Hepatocyte (in vitro differentiated cells): ENCODE measurements around the gene MIF. TPM values are rescaled to one million over a fixed set of nuclear protein-coding genes. Genes with fewer than 3 reads are reported as not detected.
A peak's percentile ranks its signal among the peaks of the same experiment; 100 is the strongest.

ENCODE experiments used
- DNase-seq: peaks from one replicate; pipeline ENCODE4 v3.0.0-alpha.2; 2016; ENCODE audit warnings: low spot score
- H2AFZ ChIP-seq: fragments of 200-600 bp; sonication (generic); 2 replicates; pipeline ENCODE4 v1.6.0; 2016; ENCODE audit warnings: antibody characterized with exemption, mild to moderate bottlenecking
- H3K27ac ChIP-seq: fragments of 200-600 bp; sonication (generic); 2 replicates; pipeline ENCODE4 v1.5.1; 2016; ENCODE audit warnings: mild to moderate bottlenecking
- H3K27me3 ChIP-seq: fragments of 200-600 bp; sonication (generic); 2 replicates; pipeline ENCODE4 v1.6.1; 2016
- H3K36me3 ChIP-seq: fragments of 200-600 bp; sonication (generic); replicated peaks from 2 replicates; pipeline ENCODE4 v1.5.1; 2016; ENCODE audit warnings: low read depth; ENCODE audit not compliant: insufficient read depth
- H3K4me1 ChIP-seq: fragments of 200-600 bp; sonication (generic); 2 replicates; pipeline ENCODE4 v1.5.1; 2016; ENCODE audit warnings: mild to moderate bottlenecking, moderate library complexity; ENCODE audit not compliant: insufficient read depth
- H3K4me2 ChIP-seq: fragments of 200-600 bp; sonication (generic); 2 replicates; pipeline ENCODE4 v1.6.0; 2016
- H3K4me3 ChIP-seq: fragments of 200-600 bp; sonication (generic); 2 replicates; pipeline ENCODE4 v1.5.1; 2016; ENCODE audit warnings: mild to moderate bottlenecking
- H3K79me2 ChIP-seq: fragments of 200-600 bp; sonication (generic); 2 replicates; pipeline ENCODE4 v1.6.0; 2017; ENCODE audit warnings: mild to moderate bottlenecking
- H3K9me2 ChIP-seq: fragments of 200-600 bp; sonication (generic); replicated peaks from 2 replicates; pipeline ENCODE4 v1.6.0; 2017; ENCODE audit warnings: mild to moderate bottlenecking; ENCODE audit not compliant: insufficient read depth
- H3K9me3 ChIP-seq: fragments of 200-600 bp; sonication (generic); 2 replicates; pipeline ENCODE4 v1.5.1; 2016; ENCODE audit warnings: low read depth, mild to moderate bottlenecking
- H4K20me1 ChIP-seq: fragments of 200-600 bp; sonication (generic); 2 replicates; pipeline ENCODE4 v1.6.0; 2016; ENCODE audit warnings: mild to moderate bottlenecking; ENCODE audit not compliant: insufficient read depth, poor library complexity, severe bottlenecking
- EZH2 ChIP-seq: fragments of 200-600 bp; sonication (generic); IDR thresholded peaks from 2 replicates; pipeline ENCODE4 v1.6.1; 2016; ENCODE audit warnings: antibody characterized with exemption, mild to moderate bottlenecking, borderline replicate concordance
- EZH2phosphoT487 ChIP-seq: fragments of 200-600 bp; sonication (generic); IDR thresholded peaks from one replicate; pipeline ENCODE4 v1.6.1; 2018; ENCODE audit warnings: antibody characterized with exemption, mild to moderate bottlenecking, low read depth, moderate library complexity; ENCODE audit not compliant: unreplicated experiment, severe bottlenecking
- WGBS: methylation state at CpG from one replicate; pipeline ENCODE4 v1.1.6; 2016; ENCODE audit warnings: low lambda C conversion rate; ENCODE audit errors: missing lambda C conversion rate; 5-methylcytosine and 5-hydroxymethylcytosine counted together
- polyA plus RNA-seq: library from polyadenylated mRNA; unstranded; fragments of >200 nt; fragmentation: Nextera tagmentation; extraction: Ambion mirVana; gene quantifications from 2 replicates; pipeline ENCODE4 v1.2.1, GENCODE V29; 2016
- total RNA-seq: library from RNA; depleted of rRNA; stranded (reverse); fragments of >200 nt; gene quantifications from 2 replicates; pipeline ENCODE4 v1.2.3, GENCODE V29; 2014
- TF ChIP-seq, protein P1 (sequence below): fragments of 200-600 bp; sonication (generic); IDR thresholded peaks from 2 replicates; pipeline ENCODE4 v1.5.1; 2016; ENCODE audit warnings: antibody characterized with exemption, mild to moderate bottlenecking; ENCODE audit not compliant: poor library complexity

The MIF gene
- total and polyA plus RNA-seq, 2 experiments from 2014 or later = 240 to 2,070 TPM

GRCh38 chr22:23889620-23890019 is 4.6 kb upstream of the MIF start:
- WGBS = 82% methylated on average over 5 of the region's 5 CpGs
- peaks cover 8% of the 10 kb centered on the region for H3K4me1 ChIP-seq
- H3K27me3 ChIP-seq = no peaks in the 10 kb centered on the region
- no peak for DNase-seq
- H3K79me2 ChIP-seq = no peaks in the 10 kb centered on the region
- H3K27ac ChIP-seq = no peak overlapping the region
- no peak overlapping the region for H3K4me3 ChIP-seq
- no peaks in the 10 kb centered on the region for H3K9me2 ChIP-seq
- TF ChIP-seq EZH2phosphoT487 = no peak
- TF ChIP-seq, protein P1, sequence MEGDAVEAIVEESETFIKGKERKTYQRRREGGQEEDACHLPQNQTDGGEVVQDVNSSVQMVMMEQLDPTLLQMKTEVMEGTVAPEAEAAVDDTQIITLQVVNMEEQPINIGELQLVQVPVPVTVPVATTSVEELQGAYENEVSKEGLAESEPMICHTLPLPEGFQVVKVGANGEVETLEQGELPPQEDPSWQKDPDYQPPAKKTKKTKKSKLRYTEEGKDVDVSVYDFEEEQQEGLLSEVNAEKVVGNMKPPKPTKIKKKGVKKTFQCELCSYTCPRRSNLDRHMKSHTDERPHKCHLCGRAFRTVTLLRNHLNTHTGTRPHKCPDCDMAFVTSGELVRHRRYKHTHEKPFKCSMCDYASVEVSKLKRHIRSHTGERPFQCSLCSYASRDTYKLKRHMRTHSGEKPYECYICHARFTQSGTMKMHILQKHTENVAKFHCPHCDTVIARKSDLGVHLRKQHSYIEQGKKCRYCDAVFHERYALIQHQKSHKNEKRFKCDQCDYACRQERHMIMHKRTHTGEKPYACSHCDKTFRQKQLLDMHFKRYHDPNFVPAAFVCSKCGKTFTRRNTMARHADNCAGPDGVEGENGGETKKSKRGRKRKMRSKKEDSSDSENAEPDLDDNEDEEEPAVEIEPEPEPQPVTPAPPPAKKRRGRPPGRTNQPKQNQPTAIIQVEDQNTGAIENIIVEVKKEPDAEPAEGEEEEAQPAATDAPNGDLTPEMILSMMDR = no peak
- no peak for TF ChIP-seq EZH2
- no peak overlapping the region for H3K4me2 ChIP-seq
- H3K36me3 ChIP-seq = no peaks in the 10 kb centered on the region
- no peak overlapping the region for H2AFZ ChIP-seq
- no peaks in the 10 kb centered on the region for H4K20me1 ChIP-seq
- no peaks in the 10 kb centered on the region for H3K9me3 ChIP-seq

GRCh38 chr22:23891726-23892125 is 2.5 kb upstream of the MIF start:
- Histone ChIP-seq H3K79me2 (peaks cover 16% of the 10 kb centered on the region), H4K20me1 (peaks cover 7% of the 10 kb centered on the region), H3K4me1 (peaks cover 15% of the 10 kb centered on the region), H2AFZ (no peak overlapping the region), H3K4me3 (no peak overlapping the region), H3K9me2 (no peaks in the 10 kb centered on the region), H3K9me3 (no peaks in the 10 kb centered on the region), H3K27ac (no peak overlapping the region), H3K36me3 (no peaks in the 10 kb centered on the region), H3K4me2 (no peak overlapping the region), H3K27me3 (no peaks in the 10 kb centered on the region)
- DNase-seq = no peak
- TF ChIP-seq EZH2phosphoT487 (no peak), EZH2 (no peak)
- TF ChIP-seq, protein P1 = no peak
- 92% methylated on average over 7 of the region's 7 CpGs for WGBS

DNA sequence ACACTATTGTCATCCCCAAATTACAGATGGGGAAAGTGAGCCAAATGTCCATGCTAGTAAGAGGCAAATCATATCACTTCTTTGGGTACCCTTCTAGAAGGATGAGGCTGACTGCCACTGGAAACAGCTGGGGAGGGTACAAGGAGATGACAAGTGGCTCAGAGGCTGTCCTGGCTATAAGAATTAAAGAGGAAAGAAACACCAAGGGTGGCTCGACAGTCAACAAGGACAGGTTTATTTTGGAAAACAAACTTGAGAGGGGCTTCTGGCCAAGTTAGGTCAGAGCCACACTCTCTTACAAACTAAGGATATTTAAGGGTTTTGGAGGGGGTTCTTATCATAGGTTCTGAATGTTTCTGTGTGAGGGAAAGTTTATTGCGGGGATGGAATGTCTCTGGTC is 2.1 kb upstream of the MIF start:
- H3K27me3 ChIP-seq = no peaks in the 10 kb centered on the region
- no peaks in the 10 kb centered on the region for H3K9me3 ChIP-seq
- TF ChIP-seq EZH2phosphoT487 = no peak
- TF ChIP-seq, protein P1 = no peak
- H3K4me2 ChIP-seq = no peak overlapping the region
- no peak overlapping the region for H3K4me3 ChIP-seq
- no peak for DNase-seq
- H3K9me2 ChIP-seq = no peaks in the 10 kb centered on the region
- H3K27ac ChIP-seq = no peak overlapping the region
- peaks cover 15% of the 10 kb centered on the region for H3K4me1 ChIP-seq
- H2AFZ ChIP-seq = no peak overlapping the region
- peaks cover 7% of the 10 kb centered on the region for H4K20me1 ChIP-seq
- peaks cover 20% of the 10 kb centered on the region for H3K79me2 ChIP-seq
- WGBS = 95% methylated on average over 2 of the region's 2 CpGs
- no peaks in the 10 kb centered on the region for H3K36me3 ChIP-seq

- Histone ChIP-seq H3K4me1 (peaks cover 15% of the 10 kb centered on the region), H3K27me3 (no peaks in the 10 kb centered on the region), H3K4me2 (no peak overlapping the region), H3K27ac (peak overlapping the region; percentile 99), H3K4me3 (no peak overlapping the region), H3K9me2 (no peaks in the 10 kb centered on the region), H3K36me3 (no peaks in the 10 kb centered on the region), H2AFZ (no peak overlapping the region), H4K20me1 (peaks cover 7% of the 10 kb centered on the region), H3K79me2 (peaks cover 20% of the 10 kb centered on the region), H3K9me3 (no peaks in the 10 kb centered on the region)
- TF ChIP-seq, protein P1 = no peak
- TF ChIP-seq EZH2phosphoT487 = no peak
- no peak for TF ChIP-seq EZH2
- no peak for DNase-seq
- WGBS = 53% methylated on average over 4 of the region's 4 CpGs
Measured at GRCh38 chr22:23892706-23893105, 1.5 kb upstream of the MIF start.
